Liver (tissue), 3 donors: Measurements from ENCODE around the gene USP49.

Experiments
- FOXA2 ChIP-seq: IDR thresholded peaks from 2 replicates; pipeline ENCODE4 v1.6.1; 2016; ENCODE audit warnings: antibody characterized with exemption
- TF ChIP-seq, protein P1 (sequence below): fragments of 150-350 bp; IDR thresholded peaks from 2 replicates; pipeline ENCODE4 v1.5.1; 2017; ENCODE audit warnings: improper control_type of control experiment, low read depth, low read length; ENCODE audit not compliant: missing input control
- TF ChIP-seq, protein P2 (sequence below): IDR thresholded peaks from 2 replicates; pipeline ENCODE4 v1.6.1; 2016; ENCODE audit warnings: antibody characterized with exemption
- TF ChIP-seq, protein P3 (sequence below): IDR thresholded peaks from 2 replicates; pipeline ENCODE4 v1.6.1; 2016; ENCODE audit warnings: antibody characterized with exemption, mild to moderate bottlenecking
- donor health status: healthy.
- donor health status: healthy.

DNA sequence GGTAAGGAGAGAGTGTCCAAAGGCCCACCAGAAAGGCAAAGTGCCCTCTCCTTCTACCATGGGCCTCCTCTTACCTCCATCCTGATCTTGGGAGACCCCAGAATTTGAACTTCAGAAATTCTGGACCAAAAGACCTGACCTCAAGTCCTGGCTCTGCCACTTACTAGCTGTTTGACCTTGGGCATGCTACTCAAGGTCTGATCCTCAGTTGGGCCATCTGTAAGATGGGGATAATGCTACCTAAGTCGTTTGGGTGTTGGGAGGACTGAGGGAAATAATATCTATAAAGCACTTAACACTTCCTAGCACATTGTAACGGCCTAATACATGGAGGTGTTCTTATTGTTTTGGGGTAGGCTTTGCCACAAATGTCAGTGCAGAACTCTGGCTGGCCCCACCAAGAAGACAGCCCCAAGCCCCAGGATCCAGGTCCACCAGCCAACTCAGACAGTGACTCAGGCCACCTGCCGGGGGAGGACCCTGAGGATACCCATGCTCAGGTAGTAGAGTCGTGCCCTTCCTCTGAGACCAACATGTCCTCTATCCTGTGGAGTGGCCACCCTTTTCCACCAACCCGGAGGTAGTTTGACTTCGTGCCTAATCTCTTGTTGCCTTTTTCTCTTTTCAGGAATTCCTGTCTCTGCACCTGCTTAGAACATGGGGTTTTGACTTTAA, 111.9 kb downstream of the USP49 start:
- TF ChIP-seq, protein P1, sequence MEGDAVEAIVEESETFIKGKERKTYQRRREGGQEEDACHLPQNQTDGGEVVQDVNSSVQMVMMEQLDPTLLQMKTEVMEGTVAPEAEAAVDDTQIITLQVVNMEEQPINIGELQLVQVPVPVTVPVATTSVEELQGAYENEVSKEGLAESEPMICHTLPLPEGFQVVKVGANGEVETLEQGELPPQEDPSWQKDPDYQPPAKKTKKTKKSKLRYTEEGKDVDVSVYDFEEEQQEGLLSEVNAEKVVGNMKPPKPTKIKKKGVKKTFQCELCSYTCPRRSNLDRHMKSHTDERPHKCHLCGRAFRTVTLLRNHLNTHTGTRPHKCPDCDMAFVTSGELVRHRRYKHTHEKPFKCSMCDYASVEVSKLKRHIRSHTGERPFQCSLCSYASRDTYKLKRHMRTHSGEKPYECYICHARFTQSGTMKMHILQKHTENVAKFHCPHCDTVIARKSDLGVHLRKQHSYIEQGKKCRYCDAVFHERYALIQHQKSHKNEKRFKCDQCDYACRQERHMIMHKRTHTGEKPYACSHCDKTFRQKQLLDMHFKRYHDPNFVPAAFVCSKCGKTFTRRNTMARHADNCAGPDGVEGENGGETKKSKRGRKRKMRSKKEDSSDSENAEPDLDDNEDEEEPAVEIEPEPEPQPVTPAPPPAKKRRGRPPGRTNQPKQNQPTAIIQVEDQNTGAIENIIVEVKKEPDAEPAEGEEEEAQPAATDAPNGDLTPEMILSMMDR: no peak
- TF ChIP-seq, protein P2, sequence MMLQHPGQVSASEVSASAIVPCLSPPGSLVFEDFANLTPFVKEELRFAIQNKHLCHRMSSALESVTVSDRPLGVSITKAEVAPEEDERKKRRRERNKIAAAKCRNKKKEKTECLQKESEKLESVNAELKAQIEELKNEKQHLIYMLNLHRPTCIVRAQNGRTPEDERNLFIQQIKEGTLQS: no peak
- TF ChIP-seq, protein P3, sequence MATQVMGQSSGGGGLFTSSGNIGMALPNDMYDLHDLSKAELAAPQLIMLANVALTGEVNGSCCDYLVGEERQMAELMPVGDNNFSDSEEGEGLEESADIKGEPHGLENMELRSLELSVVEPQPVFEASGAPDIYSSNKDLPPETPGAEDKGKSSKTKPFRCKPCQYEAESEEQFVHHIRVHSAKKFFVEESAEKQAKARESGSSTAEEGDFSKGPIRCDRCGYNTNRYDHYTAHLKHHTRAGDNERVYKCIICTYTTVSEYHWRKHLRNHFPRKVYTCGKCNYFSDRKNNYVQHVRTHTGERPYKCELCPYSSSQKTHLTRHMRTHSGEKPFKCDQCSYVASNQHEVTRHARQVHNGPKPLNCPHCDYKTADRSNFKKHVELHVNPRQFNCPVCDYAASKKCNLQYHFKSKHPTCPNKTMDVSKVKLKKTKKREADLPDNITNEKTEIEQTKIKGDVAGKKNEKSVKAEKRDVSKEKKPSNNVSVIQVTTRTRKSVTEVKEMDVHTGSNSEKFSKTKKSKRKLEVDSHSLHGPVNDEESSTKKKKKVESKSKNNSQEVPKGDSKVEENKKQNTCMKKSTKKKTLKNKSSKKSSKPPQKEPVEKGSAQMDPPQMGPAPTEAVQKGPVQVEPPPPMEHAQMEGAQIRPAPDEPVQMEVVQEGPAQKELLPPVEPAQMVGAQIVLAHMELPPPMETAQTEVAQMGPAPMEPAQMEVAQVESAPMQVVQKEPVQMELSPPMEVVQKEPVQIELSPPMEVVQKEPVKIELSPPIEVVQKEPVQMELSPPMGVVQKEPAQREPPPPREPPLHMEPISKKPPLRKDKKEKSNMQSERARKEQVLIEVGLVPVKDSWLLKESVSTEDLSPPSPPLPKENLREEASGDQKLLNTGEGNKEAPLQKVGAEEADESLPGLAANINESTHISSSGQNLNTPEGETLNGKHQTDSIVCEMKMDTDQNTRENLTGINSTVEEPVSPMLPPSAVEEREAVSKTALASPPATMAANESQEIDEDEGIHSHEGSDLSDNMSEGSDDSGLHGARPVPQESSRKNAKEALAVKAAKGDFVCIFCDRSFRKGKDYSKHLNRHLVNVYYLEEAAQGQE: no peak
- no peak for TF ChIP-seq FOXA2
